NT2/D1 (cell line): ENCODE data around the gene RALGPS1.

Experiments used
- DNase-seq: peaks from one replicate; pipeline ENCODE4 v3.0.0-alpha.2; 2011; ENCODE audit warnings: low read depth, low spot score
- H3K27me3 ChIP-seq: 2 replicates; pipeline ENCODE4 v1.6.0; 2011; ENCODE audit warnings: mild to moderate bottlenecking; ENCODE audit not compliant: insufficient read length, insufficient read depth
- H3K36me3 ChIP-seq: 2 replicates; pipeline ENCODE4 v1.6.1; 2011; ENCODE audit warnings: mild to moderate bottlenecking, low read length, mixed read lengths; ENCODE audit not compliant: insufficient read depth, insufficient read length
- H3K4me1 ChIP-seq: 2 replicates; pipeline ENCODE4 v1.5.1; 2011; ENCODE audit not compliant: insufficient read depth, insufficient read length
- H3K4me3 ChIP-seq: 2 replicates; pipeline ENCODE4 v1.5.1; 2011; ENCODE audit warnings: low read depth; ENCODE audit not compliant: insufficient read length
- H3K9ac ChIP-seq: 2 replicates; pipeline ENCODE4 v1.6.0; 2011; ENCODE audit warnings: low read depth; ENCODE audit not compliant: insufficient read length
- H3K9me3 ChIP-seq: 2 replicates; pipeline ENCODE4 v1.5.1; 2011; ENCODE audit warnings: mild to moderate bottlenecking, low read length; ENCODE audit not compliant: insufficient read depth
- SUZ12 ChIP-seq: IDR thresholded peaks from 2 replicates; pipeline ENCODE4 v1.6.1; 2011; ENCODE audit not compliant: insufficient read length, insufficient read depth; ENCODE audit errors: extremely low read depth
- YY1 ChIP-seq: IDR thresholded peaks from 2 replicates; pipeline ENCODE4 v1.6.1; 2011; ENCODE audit not compliant: insufficient read length, insufficient read depth
- ZNF274 ChIP-seq: IDR thresholded peaks from 2 replicates; pipeline ENCODE4 v1.6.1; 2011; ENCODE audit warnings: mild to moderate bottlenecking, low read depth, low read length

The RALGPS1 gene

DNA sequence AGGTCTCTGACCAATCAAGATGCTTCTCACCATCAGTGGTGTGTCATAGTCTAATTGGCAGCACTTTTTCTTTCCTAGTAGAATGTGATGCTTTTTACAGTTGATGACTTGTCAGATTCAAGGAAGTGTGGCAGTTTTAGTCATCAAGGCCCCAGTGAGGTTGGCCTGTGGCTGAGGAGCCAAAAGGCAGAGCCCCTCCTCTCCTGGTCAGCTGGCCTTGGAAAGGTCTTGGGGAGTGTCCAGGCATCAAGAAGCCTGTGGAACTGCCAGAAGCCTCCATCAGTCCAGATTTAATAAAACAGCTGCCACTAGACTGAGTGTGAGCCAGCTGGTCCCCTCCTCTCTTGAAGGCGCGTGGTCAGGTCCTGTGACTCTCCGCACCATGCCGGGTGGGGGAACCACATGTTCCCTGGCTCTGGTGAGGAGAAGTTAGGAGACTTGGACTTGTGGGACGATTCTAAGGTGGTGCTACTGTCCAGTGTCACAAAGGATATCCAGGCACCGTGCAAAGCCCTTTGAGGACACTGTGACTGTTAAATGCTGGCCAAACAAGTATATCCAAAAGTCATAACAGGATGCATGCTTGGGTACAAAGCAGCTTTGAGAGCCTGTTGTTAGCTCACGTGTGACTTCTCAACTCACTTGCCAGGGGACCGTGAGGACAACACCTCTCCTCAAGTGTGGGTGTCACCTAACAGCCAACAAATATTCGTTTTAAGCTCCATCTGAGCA, 213.9 kb downstream of the RALGPS1 start:
- DNase-seq, result no peak
- Histone ChIP-seq H3K9me3 (no peaks in the 10 kb centered on the region), H3K36me3 (no peaks in the 10 kb centered on the region), H3K9ac (no peak overlapping the region), H3K4me3 (no peak overlapping the region), H3K4me1 (peaks cover 18% of the 10 kb centered on the region), H3K27me3 (peaks cover 12% of the 10 kb centered on the region)
- TF ChIP-seq ZNF274 (no peak), SUZ12 (no peak)

DNA sequence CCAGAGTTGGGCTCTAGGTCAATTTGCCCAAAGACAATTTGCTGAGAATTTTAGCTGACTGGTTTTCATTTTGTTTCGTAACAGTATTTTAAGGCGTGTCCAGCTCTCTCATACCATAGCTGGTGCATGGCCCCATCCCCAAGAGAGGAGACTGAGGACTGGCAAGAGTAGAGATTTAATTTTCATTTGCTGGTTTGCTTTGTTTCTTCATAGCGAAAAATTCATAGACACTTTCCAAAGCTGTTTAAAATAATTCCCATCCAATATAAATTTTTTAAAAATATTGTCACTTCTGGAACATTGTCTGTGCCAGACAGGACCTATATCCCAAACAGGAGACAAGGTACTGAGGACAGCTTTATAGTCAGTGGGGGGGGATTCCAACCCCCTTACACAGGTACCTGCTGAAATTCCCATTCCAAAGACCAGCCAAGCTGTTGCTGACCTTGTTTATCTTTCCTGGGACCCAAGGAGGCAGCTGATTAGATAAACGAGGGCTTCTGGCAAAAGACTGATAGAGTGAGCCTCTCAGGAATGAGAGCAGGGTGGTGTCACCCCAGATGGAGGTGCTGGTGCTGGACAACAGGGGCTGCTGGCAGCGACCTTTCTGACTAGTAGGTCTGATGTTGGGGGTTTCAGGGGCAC, 214.6 kb downstream of the RALGPS1 start:
- Histone ChIP-seq H3K4me3 (no peak overlapping the region), H3K9me3 (no peaks in the 10 kb centered on the region), H3K27me3 (peaks cover 9% of the 10 kb centered on the region), H3K36me3 (no peaks in the 10 kb centered on the region), H3K4me1 (peaks cover 22% of the 10 kb centered on the region), H3K9ac (no peak overlapping the region)
- no peak for TF ChIP-seq SUZ12
- no peak for DNase-seq

- DNase-seq, result no peak
- Histone ChIP-seq H3K27me3 (peaks cover 4% of the 10 kb centered on the region), H3K9ac (no peak overlapping the region), H3K36me3 (no peaks in the 10 kb centered on the region), H3K9me3 (no peaks in the 10 kb centered on the region), H3K4me3 (no peak overlapping the region), H3K4me1 (peaks cover 22% of the 10 kb centered on the region)
- TF ChIP-seq SUZ12 (no peak), YY1 (no peak), ZNF274 (no peak)
Measured at GRCh38 chr9:127129718-127130085, 215.1 kb downstream of the RALGPS1 start.

GRCh38 chr9:127130235-127130634, 215.7 kb downstream of the RALGPS1 start:
- DNase-seq, result no peak
- Histone ChIP-seq H3K4me1 (peaks cover 25% of the 10 kb centered on the region), H3K4me3 (no peak overlapping the region), H3K36me3 (no peaks in the 10 kb centered on the region), H3K27me3 (no peaks in the 10 kb centered on the region), H3K9me3 (no peaks in the 10 kb centered on the region), H3K9ac (no peak overlapping the region)
- TF ChIP-seq YY1 (no peak), SUZ12 (no peak), ZNF274 (no peak)

GRCh38 chr9:127130661-127131538, 216.3 kb downstream of the RALGPS1 start:
- H3K4me3 ChIP-seq, result no peak overlapping the region
- no peaks in the 10 kb centered on the region for H3K27me3 ChIP-seq
- peaks cover 25% of the 10 kb centered on the region for H3K4me1 ChIP-seq
- DNase-seq, result no peak
- H3K36me3 ChIP-seq, result no peaks in the 10 kb centered on the region
- no peak overlapping the region for H3K9ac ChIP-seq
- TF ChIP-seq YY1 (no peak), ZNF274 (no peak), SUZ12 (no peak)
- no peaks in the 10 kb centered on the region for H3K9me3 ChIP-seq

DNA sequence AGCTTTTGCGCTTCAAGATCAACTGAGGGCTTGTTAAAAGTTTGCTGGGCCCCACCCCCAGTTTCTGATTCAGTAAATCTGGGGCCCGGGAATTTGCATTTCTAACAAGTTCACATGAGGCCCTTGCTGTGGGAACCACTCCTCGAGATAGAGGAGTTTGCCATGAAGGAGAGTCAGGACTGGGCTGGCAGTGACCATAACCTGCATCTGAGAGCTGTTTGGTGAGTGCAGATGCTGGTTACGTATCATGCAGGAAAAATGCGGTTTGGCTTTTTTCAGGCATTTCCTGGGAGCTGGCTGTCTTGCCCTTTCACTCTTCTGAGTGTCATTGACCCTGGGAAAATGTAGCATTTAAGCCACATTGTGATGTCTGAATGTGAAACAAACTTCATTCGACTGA, 217.3 kb downstream of the RALGPS1 start:
- no peak for TF ChIP-seq ZNF274
- Histone ChIP-seq H3K36me3 (no peaks in the 10 kb centered on the region), H3K4me3 (no peak overlapping the region), H3K9me3 (no peaks in the 10 kb centered on the region), H3K27me3 (no peaks in the 10 kb centered on the region), H3K4me1 (peaks cover 25% of the 10 kb centered on the region), H3K9ac (no peak overlapping the region)
- no peak for DNase-seq

DNA sequence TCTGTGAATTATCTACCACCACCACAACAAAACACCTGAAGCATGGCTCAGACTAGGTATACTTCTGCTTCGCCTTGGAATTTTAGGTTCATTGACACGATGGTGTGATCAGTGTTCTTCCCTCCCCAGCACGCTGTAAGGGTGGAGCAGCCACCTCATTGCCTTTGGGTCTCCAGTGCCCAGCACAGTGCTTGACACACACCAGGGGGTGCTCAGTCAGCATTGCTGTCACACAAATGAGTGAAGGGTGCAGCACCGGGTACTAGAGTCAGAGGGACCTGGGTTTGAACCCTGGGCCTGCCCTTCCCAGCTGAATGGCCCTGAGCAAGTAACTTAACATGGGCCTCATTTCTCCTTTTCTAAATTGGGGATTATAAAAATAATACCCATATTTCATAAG, 217.8 kb downstream of the RALGPS1 start:
- Histone ChIP-seq H3K4me3 (no peak overlapping the region), H3K4me1 (peaks cover 25% of the 10 kb centered on the region), H3K9ac (no peak overlapping the region), H3K27me3 (no peaks in the 10 kb centered on the region), H3K36me3 (no peaks in the 10 kb centered on the region), H3K9me3 (no peaks in the 10 kb centered on the region)
- TF ChIP-seq SUZ12 (no peak), YY1 (no peak), ZNF274 (no peak)
- no peak for DNase-seq
